ENCODE measurements around the gene IL1RAPL2. TPM values are rescaled to one million over a fixed set of nuclear protein-coding genes. Genes with fewer than 3 reads are reported as not detected.

IL1RAPL2 gene
- total RNA-seq, 1 donor: not detected

DNA sequence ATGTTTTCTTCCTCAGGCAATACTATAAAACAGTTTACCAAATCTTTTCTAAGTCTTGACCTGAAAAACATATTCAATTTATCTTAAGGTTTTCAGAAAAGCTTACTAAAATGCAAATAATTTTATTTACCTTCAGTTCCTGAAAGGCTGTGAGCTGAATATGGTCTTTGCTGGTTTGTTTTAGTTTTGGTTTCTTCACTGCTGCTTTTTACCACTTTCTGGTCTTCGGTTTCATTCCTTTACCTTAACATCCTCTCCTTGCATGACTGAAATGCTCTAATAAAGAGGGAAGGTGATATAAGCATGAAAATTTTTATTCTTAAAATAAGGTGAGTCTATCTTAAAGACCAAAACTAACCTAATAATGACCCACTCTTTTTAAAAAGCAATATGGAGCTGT, 1159.2 kb downstream of the IL1RAPL2 start:
- no peaks in the 10 kb centered on the region for H3K79me2 ChIP-seq (ENCODE audit: insufficient read depth, low read length)
- TF ChIP-seq, protein P1, sequence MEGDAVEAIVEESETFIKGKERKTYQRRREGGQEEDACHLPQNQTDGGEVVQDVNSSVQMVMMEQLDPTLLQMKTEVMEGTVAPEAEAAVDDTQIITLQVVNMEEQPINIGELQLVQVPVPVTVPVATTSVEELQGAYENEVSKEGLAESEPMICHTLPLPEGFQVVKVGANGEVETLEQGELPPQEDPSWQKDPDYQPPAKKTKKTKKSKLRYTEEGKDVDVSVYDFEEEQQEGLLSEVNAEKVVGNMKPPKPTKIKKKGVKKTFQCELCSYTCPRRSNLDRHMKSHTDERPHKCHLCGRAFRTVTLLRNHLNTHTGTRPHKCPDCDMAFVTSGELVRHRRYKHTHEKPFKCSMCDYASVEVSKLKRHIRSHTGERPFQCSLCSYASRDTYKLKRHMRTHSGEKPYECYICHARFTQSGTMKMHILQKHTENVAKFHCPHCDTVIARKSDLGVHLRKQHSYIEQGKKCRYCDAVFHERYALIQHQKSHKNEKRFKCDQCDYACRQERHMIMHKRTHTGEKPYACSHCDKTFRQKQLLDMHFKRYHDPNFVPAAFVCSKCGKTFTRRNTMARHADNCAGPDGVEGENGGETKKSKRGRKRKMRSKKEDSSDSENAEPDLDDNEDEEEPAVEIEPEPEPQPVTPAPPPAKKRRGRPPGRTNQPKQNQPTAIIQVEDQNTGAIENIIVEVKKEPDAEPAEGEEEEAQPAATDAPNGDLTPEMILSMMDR (IDR thresholded peaks at IDR 0.05; ENCODE audit: extremely low read depth, low read depth, low read length): no peak
- no peaks in the 10 kb centered on the region for H3K4me1 ChIP-seq (ENCODE audit: insufficient read depth, low read length)
- no peaks in the 10 kb centered on the region for H4K20me1 ChIP-seq (ENCODE audit: insufficient read depth, low read length)
- H3K36me3 ChIP-seq (ENCODE audit: insufficient read depth, low read length): no peaks in the 10 kb centered on the region
- DNase-seq (ENCODE audit: insufficient read length, low spot score, missing footprints): no peak
- H3K27me3 ChIP-seq (ENCODE audit: insufficient read depth, low read length): no peaks in the 10 kb centered on the region
- H3K9me3 ChIP-seq (ENCODE audit: low read depth, low read length): no peaks in the 10 kb centered on the region
- H3K4me2 ChIP-seq (ENCODE audit: insufficient read depth, low read length): no peak overlapping the region
- H3K27ac ChIP-seq (ENCODE audit: low read depth, low read length): no peak overlapping the region
- H3K4me3 ChIP-seq (ENCODE audit: insufficient read depth, low read length): no peak overlapping the region
- no peak overlapping the region for H2AFZ ChIP-seq (ENCODE audit: low read length)

DNA sequence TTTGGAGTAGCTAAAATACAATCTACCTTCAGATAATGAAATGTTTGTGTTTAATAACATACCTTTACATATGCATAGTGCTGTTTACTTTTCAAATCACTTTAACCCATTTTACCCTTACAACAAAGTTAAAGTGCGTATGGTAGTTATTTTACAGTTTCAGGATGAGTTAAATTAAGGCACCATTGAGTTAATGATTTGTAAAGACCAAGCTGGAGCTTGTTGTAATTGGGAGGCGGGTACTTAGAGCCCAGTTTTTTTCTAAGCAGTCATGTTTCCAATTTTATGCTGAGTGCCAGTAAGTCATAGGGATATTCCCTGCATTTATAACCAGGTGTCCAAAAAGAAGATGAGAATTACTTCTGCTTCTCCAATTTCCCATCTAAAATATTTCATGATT, 1172.2 kb downstream of the IL1RAPL2 start:
- Histone ChIP-seq H3K79me2 (ENCODE audit: insufficient read depth, low read length) (no peaks in the 10 kb centered on the region), H3K4me3 (ENCODE audit: insufficient read depth, low read length) (no peak overlapping the region), H3K9me3 (ENCODE audit: low read depth, low read length) (no peaks in the 10 kb centered on the region), H3K27me3 (ENCODE audit: insufficient read depth, low read length) (no peaks in the 10 kb centered on the region), H2AFZ (ENCODE audit: low read length) (no peak overlapping the region), H4K20me1 (ENCODE audit: insufficient read depth, low read length) (no peaks in the 10 kb centered on the region), H3K27ac (ENCODE audit: low read depth, low read length) (no peak overlapping the region), H3K36me3 (ENCODE audit: insufficient read depth, low read length) (no peaks in the 10 kb centered on the region), H3K4me1 (ENCODE audit: insufficient read depth, low read length) (no peaks in the 10 kb centered on the region), H3K4me2 (ENCODE audit: insufficient read depth, low read length) (no peak overlapping the region)
- no peak for DNase-seq (ENCODE audit: insufficient read length, low spot score, missing footprints)
- TF ChIP-seq, protein P1 (IDR thresholded peaks at IDR 0.05; ENCODE audit: extremely low read depth, low read depth, low read length): no peak

DNA sequence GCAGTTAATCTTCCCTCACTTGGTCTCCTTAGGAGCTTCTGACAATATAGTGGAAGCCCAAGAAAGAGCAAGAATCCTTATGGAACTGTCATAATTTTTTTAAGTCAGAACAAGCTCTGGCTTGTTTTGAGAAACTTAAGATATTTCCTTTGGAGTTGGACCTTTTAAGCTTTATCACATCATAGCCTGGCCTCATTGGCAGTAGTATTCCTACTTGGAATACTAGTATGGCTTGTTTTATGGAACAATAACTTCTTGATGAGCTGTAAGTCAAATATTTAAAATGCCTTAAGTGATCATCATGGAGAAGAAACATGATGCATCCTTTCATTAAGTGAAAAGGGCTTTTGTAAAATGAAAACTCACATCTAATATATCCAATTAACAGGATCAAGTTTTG, 1178.3 kb downstream of the IL1RAPL2 start:
- Histone ChIP-seq H3K27ac (ENCODE audit: low read depth, low read length) (no peak overlapping the region), H4K20me1 (ENCODE audit: insufficient read depth, low read length) (no peaks in the 10 kb centered on the region), H3K4me2 (ENCODE audit: insufficient read depth, low read length) (no peak overlapping the region), H3K36me3 (ENCODE audit: insufficient read depth, low read length) (no peaks in the 10 kb centered on the region), H3K79me2 (ENCODE audit: insufficient read depth, low read length) (no peaks in the 10 kb centered on the region), H3K9me3 (ENCODE audit: low read depth, low read length) (no peaks in the 10 kb centered on the region), H3K4me1 (ENCODE audit: insufficient read depth, low read length) (no peaks in the 10 kb centered on the region), H3K27me3 (ENCODE audit: insufficient read depth, low read length) (peaks cover 3% of the 10 kb centered on the region), H2AFZ (ENCODE audit: low read length) (no peak overlapping the region), H3K4me3 (ENCODE audit: insufficient read depth, low read length) (no peak overlapping the region)
- no peak for DNase-seq (ENCODE audit: insufficient read length, low spot score, missing footprints)
- TF ChIP-seq, protein P1 (IDR thresholded peaks at IDR 0.05; ENCODE audit: extremely low read depth, low read depth, low read length): no peak

DNA sequence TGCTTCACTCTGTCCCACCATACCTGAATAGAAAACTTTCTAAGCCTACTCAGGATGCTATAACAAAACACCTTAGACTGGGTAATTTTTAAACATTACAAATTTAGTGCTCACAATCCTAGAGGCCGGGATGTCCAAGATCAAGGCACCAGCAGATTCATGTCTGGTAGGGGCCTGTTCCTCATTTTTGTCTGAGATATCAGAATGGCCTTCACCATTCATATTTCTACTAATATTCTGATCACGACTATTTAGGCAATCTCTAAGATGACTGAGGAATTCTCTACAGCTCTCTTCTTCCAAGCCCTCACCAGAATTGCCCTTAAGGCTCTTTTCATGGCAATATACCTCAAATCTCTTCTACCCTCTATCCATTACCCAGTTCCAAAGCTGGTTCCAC, 1178.9 kb downstream of the IL1RAPL2 start:
- TF ChIP-seq, protein P1 (IDR thresholded peaks at IDR 0.05; ENCODE audit: extremely low read depth, low read depth, low read length): no peak
- no peaks in the 10 kb centered on the region for H3K9me3 ChIP-seq (ENCODE audit: low read depth, low read length)

More for the DNA sequence above, 1178.9 kb downstream of the IL1RAPL2 start:
- Histone ChIP-seq H3K4me1 (ENCODE audit: insufficient read depth, low read length) (no peaks in the 10 kb centered on the region), H3K36me3 (ENCODE audit: insufficient read depth, low read length) (no peaks in the 10 kb centered on the region), H3K4me3 (ENCODE audit: insufficient read depth, low read length) (no peak overlapping the region), H3K27ac (ENCODE audit: low read depth, low read length) (no peak overlapping the region), H2AFZ (ENCODE audit: low read length) (no peak overlapping the region), H4K20me1 (ENCODE audit: insufficient read depth, low read length) (no peaks in the 10 kb centered on the region), H3K4me2 (ENCODE audit: insufficient read depth, low read length) (no peak overlapping the region), H3K79me2 (ENCODE audit: insufficient read depth, low read length) (no peaks in the 10 kb centered on the region), H3K27me3 (ENCODE audit: insufficient read depth, low read length) (peaks cover 3% of the 10 kb centered on the region)
- DNase-seq (ENCODE audit: insufficient read length, low spot score, missing footprints): no peak
